HepG2 (cell line): ENCODE data around the gene PACS2. TPM values are rescaled to one million over a fixed set of nuclear protein-coding genes. Genes with fewer than 3 reads are reported as not detected.

Source experiments
- HIVEP1 ChIP-seq: sonication (generic); formaldehyde crosslinking; IDR thresholded peaks from 2 replicates; pipeline ENCODE4 v1.4.0; 2020; ENCODE audit warnings: mild to moderate bottlenecking, missing genetic modification reagents
- HMGA1 ChIP-seq: sonication (generic); formaldehyde crosslinking; conservative IDR thresholded peaks from 2 replicates; pipeline ENCODE4 v1.4.0; 2020; ENCODE audit warnings: missing genetic modification reagents
- KLF13 ChIP-seq: sonication (generic); formaldehyde crosslinking; IDR thresholded peaks from 2 replicates; pipeline ENCODE4 v1.4.0; 2020; ENCODE audit warnings: mild to moderate bottlenecking, missing genetic modification reagents
- MED8 ChIP-seq: sonication (generic); formaldehyde crosslinking; IDR thresholded peaks from 2 replicates; pipeline ENCODE4 v1.8.1; 2023; ENCODE audit warnings: mild to moderate bottlenecking, missing genetic modification reagents; ENCODE audit not compliant: insufficient replicate concordance
- SNAI1 ChIP-seq: sonication (generic); formaldehyde crosslinking; IDR thresholded peaks from 2 replicates; pipeline ENCODE4 v1.5.0; 2020; ENCODE audit warnings: mild to moderate bottlenecking, missing genetic modification reagents, borderline replicate concordance
- SRF ChIP-seq: IDR thresholded peaks from 2 replicates; pipeline ENCODE4 v1.6.1; 2011; ENCODE audit warnings: mild to moderate bottlenecking, low read depth, low read length, moderate library complexity
- STAG1 ChIP-seq: sonication (generic); formaldehyde crosslinking; IDR thresholded peaks from 2 replicates; pipeline ENCODE4 v1.4.0; 2020; ENCODE audit warnings: missing genetic modification reagents
- STAT5B ChIP-seq: sonication (generic); formaldehyde crosslinking; IDR thresholded peaks from 2 replicates; pipeline ENCODE4 v1.4.0; 2020; ENCODE audit warnings: missing genetic modification reagents
- ZBTB7A ChIP-seq: sonication (generic); formaldehyde crosslinking; IDR thresholded peaks from 2 replicates; pipeline ENCODE4 v1.8.0; 2022; ENCODE audit warnings: mild to moderate bottlenecking, missing genetic modification reagents
- ZNF24 ChIP-seq: fragments of 450-650 bp; IDR thresholded peaks from 2 replicates; pipeline ENCODE4 v1.6.1; 2017; ENCODE audit warnings: antibody characterized with exemption, mild to moderate bottlenecking
- ZNF546 ChIP-seq: sonication (generic); formaldehyde crosslinking; conservative IDR thresholded peaks from 2 replicates; pipeline ENCODE4 v1.8.1; 2023; ENCODE audit warnings: mild to moderate bottlenecking, missing genetic modification reagents
- polyA plus RNA-seq, 8 experiments: library from polyadenylated mRNA; depleted of rRNA in 3 of 8; stranded (reverse) in 7 of 8; unstranded in 1 of 8; fragments of >200 nt; fragmentation: Illumina TruSeq in 4 of 8; extraction: Trizol in 4 of 8; gene quantifications; 2 replicates each; pipeline versions ENCODE4 v1.2.1 to v1.2.3, GENCODE V29; 2011 to 2016; ENCODE audit warnings: low read depth in 4 of 8, missing spikeins in 1 of 8, mixed read lengths in 1 of 8; ENCODE audit not compliant: insufficient read depth in 1 of 8
- total RNA-seq, 5 experiments: library from RNA; depleted of rRNA; stranded (reverse); fragments of >200 nt; fragmentation: Illumina TruSeq; extraction: Trizol; gene quantifications; 2 replicates each; pipeline ENCODE4 v1.2.3, GENCODE V29; 2016; ENCODE audit warnings: low read depth in 1 of 5
- TF ChIP-seq, protein P1 (sequence below): IDR thresholded peaks from 2 replicates; pipeline ENCODE4 v1.6.1; 2016; ENCODE audit warnings: low read depth, missing genetic modification reagents, missing compliant biosample characterization
- TF ChIP-seq, protein P2 (sequence below): fragments of 450-650 bp; IDR thresholded peaks from 2 replicates; pipeline ENCODE4 v1.6.1; 2016
- TF ChIP-seq, protein P3 (sequence below): sonication (generic); formaldehyde crosslinking; IDR thresholded peaks from 2 replicates; pipeline ENCODE4 v1.5.0; 2020; ENCODE audit warnings: missing genetic modification reagents
- TF ChIP-seq, protein P4 (sequence below): sonication (generic); formaldehyde crosslinking; IDR thresholded peaks from 2 replicates; pipeline ENCODE4 v1.4.0; 2020; ENCODE audit warnings: mild to moderate bottlenecking, missing genetic modification reagents

PACS2 gene
- total and polyA plus RNA-seq, 2 of the 13 experiments (the other 11 are each of a cell fraction or from before 2014, with no cell fraction given), result 23.6 to 27.6 TPM

DNA sequence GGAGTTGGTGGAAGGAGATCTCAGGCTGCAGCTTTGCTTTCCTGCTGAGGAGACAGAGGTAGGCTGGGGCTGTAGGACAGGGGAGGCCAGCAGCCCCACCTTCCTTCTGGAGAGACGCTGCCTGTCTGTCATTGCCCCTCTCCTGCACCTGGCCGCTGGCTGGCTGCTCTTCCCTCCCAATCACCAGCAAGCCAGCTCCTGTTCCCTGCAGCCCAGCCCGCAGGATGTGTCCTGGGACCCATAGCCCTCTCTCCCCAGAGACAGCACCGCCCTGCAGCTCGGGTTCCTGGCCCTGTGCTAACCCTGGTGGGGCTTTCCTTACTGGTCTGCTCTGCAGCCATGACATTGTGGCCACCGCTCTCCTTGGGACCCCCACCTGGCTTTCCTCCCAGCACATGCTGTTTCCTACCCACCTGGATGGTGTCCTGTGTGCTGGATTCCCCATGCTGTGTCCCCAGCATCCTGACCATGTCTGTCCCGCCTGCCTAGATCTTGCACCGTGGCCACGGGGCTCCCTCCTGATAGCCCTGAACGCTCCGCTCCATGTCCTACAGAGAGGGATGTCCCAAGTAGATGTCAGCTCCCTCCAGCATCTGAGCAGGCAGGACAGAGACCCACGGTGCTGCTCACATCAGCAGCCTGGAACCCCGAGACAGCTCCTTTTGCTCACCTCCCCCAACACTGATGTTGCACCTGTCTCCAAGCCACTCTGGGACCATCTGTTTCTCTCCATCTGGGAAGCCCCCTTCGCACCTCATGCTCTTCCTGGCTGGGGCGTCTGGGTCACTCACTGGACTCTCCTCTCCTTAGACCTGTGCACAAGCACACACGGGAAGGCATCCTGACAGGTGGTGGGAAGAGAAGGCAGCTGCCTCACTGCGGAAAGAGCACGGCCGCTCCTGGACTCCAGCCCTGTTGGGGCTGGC, 104.0 kb downstream of the PACS2 start (continued):
- TF ChIP-seq, protein P1, sequence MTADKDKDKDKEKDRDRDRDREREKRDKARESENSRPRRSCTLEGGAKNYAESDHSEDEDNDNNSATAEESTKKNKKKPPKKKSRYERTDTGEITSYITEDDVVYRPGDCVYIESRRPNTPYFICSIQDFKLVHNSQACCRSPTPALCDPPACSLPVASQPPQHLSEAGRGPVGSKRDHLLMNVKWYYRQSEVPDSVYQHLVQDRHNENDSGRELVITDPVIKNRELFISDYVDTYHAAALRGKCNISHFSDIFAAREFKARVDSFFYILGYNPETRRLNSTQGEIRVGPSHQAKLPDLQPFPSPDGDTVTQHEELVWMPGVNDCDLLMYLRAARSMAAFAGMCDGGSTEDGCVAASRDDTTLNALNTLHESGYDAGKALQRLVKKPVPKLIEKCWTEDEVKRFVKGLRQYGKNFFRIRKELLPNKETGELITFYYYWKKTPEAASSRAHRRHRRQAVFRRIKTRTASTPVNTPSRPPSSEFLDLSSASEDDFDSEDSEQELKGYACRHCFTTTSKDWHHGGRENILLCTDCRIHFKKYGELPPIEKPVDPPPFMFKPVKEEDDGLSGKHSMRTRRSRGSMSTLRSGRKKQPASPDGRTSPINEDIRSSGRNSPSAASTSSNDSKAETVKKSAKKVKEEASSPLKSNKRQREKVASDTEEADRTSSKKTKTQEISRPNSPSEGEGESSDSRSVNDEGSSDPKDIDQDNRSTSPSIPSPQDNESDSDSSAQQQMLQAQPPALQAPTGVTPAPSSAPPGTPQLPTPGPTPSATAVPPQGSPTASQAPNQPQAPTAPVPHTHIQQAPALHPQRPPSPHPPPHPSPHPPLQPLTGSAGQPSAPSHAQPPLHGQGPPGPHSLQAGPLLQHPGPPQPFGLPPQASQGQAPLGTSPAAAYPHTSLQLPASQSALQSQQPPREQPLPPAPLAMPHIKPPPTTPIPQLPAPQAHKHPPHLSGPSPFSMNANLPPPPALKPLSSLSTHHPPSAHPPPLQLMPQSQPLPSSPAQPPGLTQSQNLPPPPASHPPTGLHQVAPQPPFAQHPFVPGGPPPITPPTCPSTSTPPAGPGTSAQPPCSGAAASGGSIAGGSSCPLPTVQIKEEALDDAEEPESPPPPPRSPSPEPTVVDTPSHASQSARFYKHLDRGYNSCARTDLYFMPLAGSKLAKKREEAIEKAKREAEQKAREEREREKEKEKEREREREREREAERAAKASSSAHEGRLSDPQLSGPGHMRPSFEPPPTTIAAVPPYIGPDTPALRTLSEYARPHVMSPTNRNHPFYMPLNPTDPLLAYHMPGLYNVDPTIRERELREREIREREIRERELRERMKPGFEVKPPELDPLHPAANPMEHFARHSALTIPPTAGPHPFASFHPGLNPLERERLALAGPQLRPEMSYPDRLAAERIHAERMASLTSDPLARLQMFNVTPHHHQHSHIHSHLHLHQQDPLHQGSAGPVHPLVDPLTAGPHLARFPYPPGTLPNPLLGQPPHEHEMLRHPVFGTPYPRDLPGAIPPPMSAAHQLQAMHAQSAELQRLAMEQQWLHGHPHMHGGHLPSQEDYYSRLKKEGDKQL, result no peak
- TF ChIP-seq, protein P2, sequence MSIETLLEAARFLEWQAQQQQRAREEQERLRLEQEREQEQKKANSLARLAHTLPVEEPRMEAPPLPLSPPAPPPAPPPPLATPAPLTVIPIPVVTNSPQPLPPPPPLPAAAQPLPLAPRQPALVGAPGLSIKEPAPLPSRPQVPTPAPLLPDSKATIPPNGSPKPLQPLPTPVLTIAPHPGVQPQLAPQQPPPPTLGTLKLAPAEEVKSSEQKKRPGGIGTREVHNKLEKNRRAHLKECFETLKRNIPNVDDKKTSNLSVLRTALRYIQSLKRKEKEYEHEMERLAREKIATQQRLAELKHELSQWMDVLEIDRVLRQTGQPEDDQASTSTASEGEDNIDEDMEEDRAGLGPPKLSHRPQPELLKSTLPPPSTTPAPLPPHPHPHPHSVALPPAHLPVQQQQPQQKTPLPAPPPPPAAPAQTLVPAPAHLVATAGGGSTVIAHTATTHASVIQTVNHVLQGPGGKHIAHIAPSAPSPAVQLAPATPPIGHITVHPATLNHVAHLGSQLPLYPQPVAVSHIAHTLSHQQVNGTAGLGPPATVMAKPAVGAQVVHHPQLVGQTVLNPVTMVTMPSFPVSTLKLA, result no peak; the same call in 1 of the 2 replicates
- TF ChIP-seq STAT5B (CRISPR knock-in tag), result no peak
- no peak for TF ChIP-seq STAG1 (CRISPR knock-in tag)
- TF ChIP-seq ZNF24, result no peak
- TF ChIP-seq, protein P3, sequence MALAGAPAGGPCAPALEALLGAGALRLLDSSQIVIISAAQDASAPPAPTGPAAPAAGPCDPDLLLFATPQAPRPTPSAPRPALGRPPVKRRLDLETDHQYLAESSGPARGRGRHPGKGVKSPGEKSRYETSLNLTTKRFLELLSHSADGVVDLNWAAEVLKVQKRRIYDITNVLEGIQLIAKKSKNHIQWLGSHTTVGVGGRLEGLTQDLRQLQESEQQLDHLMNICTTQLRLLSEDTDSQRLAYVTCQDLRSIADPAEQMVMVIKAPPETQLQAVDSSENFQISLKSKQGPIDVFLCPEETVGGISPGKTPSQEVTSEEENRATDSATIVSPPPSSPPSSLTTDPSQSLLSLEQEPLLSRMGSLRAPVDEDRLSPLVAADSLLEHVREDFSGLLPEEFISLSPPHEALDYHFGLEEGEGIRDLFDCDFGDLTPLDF (CRISPR knock-in tag), result no peak
- 0 out of 2 replicates have a peak, but pooled peaks have one; percentile 2 for TF ChIP-seq ZNF546 (CRISPR knock-in tag)
- no peak for TF ChIP-seq HMGA1 (CRISPR knock-in tag)
- no peak for TF ChIP-seq ZBTB7A (CRISPR knock-in tag)
- TF ChIP-seq KLF13 (CRISPR knock-in tag), result 0 out of 2 replicates have a peak, but pooled peaks have one; percentile 18
- peak; percentile 53; the same call in 1 of the 2 replicates for TF ChIP-seq SNAI1 (CRISPR knock-in tag)
- peak; percentile 13; the same call in 1 of the 2 replicates for TF ChIP-seq HIVEP1 (CRISPR knock-in tag)
- peak; percentile 1 for TF ChIP-seq MED8 (CRISPR knock-in tag)
- TF ChIP-seq SRF, result no peak
- TF ChIP-seq, protein P4, sequence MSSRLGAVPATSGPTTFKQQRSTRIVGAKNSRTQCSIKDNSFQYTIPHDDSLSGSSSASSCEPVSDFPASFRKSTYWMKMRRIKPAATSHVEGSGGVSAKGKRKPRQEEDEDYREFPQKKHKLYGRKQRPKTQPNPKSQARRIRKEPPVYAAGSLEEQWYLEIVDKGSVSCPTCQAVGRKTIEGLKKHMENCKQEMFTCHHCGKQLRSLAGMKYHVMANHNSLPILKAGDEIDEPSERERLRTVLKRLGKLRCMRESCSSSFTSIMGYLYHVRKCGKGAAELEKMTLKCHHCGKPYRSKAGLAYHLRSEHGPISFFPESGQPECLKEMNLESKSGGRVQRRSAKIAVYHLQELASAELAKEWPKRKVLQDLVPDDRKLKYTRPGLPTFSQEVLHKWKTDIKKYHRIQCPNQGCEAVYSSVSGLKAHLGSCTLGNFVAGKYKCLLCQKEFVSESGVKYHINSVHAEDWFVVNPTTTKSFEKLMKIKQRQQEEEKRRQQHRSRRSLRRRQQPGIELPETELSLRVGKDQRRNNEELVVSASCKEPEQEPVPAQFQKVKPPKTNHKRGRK (CRISPR knock-in tag), result no peak
